GM18519 (cell line): Measurements from ENCODE around the gene EDEM3.

Source experiments
- ATAC-seq: cut with Tn5 transposase; IDR thresholded peaks from one replicate; pipeline ENCODE4 v1.9.1; 2021; ENCODE audit warnings: mild to moderate bottlenecking, moderate library complexity; ENCODE audit not compliant: unreplicated experiment, low FRiP score

The EDEM3 gene

DNA sequence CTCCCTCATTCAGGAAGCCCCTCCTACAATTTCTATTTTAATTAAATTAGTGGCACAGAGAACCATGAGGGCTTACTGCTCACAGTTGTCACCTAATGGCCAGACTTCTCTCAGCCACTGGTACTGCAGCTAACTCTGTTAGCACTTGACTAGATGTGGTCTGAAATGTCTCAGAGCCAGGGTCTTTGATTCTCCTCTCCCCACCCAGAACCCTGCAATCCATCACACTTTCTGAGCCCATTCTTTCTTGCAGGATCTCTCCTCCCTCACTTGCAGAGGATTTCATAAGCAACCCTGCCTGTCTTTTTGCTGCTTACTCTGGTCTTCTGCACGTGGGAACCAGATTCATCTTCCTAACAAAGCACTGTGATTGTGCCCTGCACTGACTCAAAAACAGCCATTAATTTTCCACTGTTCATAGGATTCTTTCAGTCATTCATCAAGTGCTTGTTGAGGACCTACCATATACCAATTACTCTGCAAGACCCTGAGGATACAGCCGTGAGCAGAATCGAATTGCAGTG is 108.4 kb downstream of the EDEM3 start:
- ATAC-seq: no peak

DNA sequence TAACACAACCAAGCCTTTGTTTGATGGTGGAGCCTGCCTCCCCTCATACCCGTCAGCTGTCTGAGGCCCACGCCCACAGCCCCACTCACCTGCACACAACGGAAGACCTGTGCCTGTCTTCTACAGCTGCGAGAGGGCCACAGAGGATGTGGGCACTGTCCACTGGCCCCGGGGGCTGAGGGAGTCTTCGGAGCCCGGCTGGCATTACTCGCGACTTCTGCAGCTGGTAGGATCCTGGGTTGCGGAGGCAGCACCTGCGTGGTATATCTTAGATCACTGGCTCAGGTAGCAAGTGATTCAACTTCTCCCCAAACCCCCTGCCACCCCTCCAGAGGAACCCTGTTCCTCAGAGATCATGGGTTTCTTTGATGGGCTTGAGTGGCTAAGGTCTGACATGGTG is 109.9 kb downstream of the EDEM3 start:
- no peak for ATAC-seq

DNA sequence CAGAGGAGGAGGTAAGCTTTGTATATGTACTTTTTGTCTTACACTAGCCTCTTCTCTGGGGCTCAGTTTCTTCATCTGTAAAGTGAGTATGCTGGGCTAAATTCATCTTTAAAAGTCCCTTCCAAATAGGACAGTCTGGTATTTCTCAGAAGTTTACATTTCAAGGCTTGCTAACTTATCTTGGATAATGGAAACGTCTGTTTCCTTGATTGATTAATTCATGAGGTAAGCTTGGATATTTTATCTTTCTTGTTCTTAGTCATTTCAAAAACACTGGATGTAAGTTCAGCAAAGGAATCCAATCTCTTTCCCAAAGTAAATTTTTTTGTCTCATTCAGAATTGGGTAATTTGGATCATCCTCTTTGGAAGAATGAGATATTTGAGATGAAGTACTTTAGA is 111.0 kb downstream of the EDEM3 start:
- ATAC-seq: no peak

DNA sequence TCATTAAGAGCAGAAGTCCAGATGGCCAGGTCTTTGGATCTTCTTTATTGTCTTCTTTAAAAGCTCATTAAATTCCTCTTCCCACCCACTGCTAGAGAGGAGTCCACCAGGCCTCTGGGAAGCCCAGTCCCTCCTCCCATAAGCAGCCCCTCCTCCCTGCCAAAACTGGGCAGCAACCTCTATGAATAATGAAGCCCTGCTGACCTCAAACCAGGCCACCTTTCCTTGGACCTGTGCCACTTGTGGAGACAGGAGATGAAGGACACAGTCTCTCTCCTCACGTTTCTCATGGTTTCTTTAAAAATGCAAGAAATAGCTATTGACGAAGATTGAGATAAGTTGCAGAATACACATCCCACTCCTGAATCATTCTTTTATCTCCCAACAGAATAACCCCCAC is 112.8 kb downstream of the EDEM3 start:
- ATAC-seq: no peak

DNA sequence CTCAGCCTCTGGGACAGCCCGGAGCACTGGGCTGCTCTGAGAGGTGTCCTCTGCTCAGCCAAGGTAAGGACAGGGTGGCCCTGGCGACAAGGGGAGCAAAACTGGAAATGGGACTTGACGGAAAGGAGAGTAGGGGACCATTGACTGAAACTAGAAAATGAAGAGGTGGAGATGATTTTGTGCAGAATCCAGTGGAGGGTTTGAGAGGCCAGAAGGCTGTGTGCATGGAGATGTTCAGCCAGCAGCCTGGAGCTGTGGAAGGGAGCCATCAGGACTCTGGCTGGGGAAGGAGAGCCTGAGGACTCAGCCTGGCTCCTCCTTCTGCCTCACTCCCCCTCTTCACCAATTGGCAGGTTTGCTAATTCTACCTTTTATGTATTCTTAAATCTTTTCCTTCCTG is 114.2 kb downstream of the EDEM3 start:
- ATAC-seq: no peak
